Gastrocnemius medialis (tissue), 4 donors: ENCODE results near the gene LRRK1.

Experiments
- POLR2A ChIP-seq, 2 donors: fragments of 450-650 bp; IDR thresholded peaks; one replicate each; pipeline ENCODE4 v1.6.1; 2017; ENCODE audit warnings: antibody characterized with exemption in 2 of 2, mild to moderate bottlenecking in 2 of 2, moderate library complexity in 2 of 2
- TF ChIP-seq, protein P1 (sequence below), 5 experiments: fragments of 450-650 bp in 3 of 5; fragments of 200-600 bp in 2 of 5; sonication (generic) in 2 of 5; IDR thresholded peaks in 4 of 5; conservative IDR thresholded peaks in 1 of 5; 1 replicate in 4 of 5; 2 replicates in 1 of 5; pipeline ENCODE4 v1.5.1; 2016 to 2019; ENCODE audit warnings: antibody characterized with exemption in 5 of 5, mild to moderate bottlenecking in 3 of 5, moderate library complexity in 3 of 5

DNA sequence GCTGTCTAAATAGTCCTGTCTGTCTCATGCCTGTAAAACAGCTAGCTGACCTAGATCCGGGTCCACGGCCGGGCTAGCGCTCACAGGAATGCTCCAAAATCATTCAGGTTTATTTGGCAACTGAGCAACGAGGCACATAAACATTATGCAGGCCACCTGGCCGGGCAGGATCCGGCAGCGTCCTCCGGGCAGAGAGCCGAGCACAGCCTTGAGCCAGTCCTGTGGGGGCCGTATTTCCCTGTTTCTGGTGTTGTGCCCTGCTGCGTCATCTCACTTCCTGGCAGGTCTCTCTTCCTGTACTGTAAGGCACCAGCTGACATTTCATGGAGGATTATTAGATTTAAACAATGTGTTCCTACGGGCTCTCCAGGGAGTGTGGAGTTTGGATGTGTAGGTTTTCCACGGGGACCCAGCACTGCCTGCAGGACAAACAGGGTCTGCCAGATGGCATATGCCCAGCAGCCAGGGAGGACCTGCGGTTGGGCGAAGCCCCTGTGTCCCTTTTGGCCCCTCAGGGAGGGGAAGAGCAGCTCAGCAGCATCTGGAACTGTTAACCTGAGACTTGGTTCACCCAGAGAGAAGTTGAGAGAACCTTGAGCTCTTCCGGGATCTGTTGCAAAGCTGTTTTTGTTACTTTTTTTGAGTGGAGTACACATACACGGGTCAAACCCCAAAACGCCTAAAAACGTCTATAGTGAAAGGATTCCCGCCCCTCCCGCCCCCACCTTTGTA lies 16.6 kb upstream of the LRRK1 start:
- TF ChIP-seq, protein P1, sequence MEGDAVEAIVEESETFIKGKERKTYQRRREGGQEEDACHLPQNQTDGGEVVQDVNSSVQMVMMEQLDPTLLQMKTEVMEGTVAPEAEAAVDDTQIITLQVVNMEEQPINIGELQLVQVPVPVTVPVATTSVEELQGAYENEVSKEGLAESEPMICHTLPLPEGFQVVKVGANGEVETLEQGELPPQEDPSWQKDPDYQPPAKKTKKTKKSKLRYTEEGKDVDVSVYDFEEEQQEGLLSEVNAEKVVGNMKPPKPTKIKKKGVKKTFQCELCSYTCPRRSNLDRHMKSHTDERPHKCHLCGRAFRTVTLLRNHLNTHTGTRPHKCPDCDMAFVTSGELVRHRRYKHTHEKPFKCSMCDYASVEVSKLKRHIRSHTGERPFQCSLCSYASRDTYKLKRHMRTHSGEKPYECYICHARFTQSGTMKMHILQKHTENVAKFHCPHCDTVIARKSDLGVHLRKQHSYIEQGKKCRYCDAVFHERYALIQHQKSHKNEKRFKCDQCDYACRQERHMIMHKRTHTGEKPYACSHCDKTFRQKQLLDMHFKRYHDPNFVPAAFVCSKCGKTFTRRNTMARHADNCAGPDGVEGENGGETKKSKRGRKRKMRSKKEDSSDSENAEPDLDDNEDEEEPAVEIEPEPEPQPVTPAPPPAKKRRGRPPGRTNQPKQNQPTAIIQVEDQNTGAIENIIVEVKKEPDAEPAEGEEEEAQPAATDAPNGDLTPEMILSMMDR (IDR thresholded peaks at IDR 0.05 in 4 of 5, conservative IDR thresholded peaks at IDR 0.05 in 1 of 5) = no peak
- no peak for TF ChIP-seq POLR2A (IDR thresholded peaks at IDR 0.05)
